Measurements from ENCODE around the gene TBCCD1. TPM values are rescaled to one million over a fixed set of nuclear protein-coding genes. Genes with fewer than 3 reads are reported as not detected.

TBCCD1 gene
- total RNA-seq, 1 experiment from 2014 or later, result 16.2 TPM

DNA sequence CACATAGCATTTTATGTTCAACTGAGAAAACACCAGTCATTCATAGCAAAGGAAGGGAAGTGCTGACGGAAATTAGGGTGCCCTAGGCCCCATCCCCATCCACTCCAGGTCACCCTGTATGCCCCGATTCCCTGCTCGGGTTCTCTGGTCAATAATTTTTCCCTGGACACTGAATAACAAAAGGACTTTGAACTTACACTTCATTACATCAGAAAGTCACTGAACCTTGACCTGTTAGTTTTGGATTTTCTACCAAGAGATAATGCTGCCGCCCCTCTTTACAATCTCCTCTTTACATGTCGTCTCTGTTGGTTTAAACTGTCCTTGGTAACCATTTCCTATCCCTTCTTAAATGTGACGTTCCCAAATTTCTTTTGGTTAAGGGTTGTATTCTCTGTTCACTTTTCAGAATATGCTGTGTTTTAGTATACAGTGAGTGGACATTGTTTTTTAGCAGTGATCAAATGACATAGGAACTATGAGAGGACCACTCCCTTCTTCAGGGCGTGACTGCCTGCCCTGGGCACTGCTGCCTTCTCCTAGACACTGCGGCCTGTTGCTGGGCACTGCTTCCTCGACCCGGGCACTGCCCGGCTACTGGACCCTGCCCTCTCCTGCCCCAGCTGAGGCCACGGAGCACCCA, 32.1 kb upstream of the TBCCD1 start:
- Histone ChIP-seq H3K79me2 (ENCODE audit: low read depth) (no peaks in the 10 kb centered on the region), H3K4me3 (no peak overlapping the region), H3K27me3 (ENCODE audit: insufficient read depth, low read depth) (no peaks in the 10 kb centered on the region), H2AFZ (0 out of 2 replicates have a peak overlapping the region, but pooled peaks have one; percentile 14), H3K4me1 (replicated peaks; ENCODE audit: insufficient read depth) (peaks cover 24% of the 10 kb centered on the region), H3F3A (ENCODE audit: insufficient read depth, low read depth) (peaks cover 14% of the 10 kb centered on the region), H3K27ac (peak overlapping the region; percentile 11; the same call in 1 of the 2 replicates), H3K4me2 (0 out of 2 replicates have a peak overlapping the region, but pooled peaks have one; percentile 3), H4K20me1 (ENCODE audit: insufficient read depth) (no peaks in the 10 kb centered on the region), H3K9me2 (ENCODE audit: insufficient read depth) (no peaks in the 10 kb centered on the region), H3K36me3 (ENCODE audit: low read depth) (no peaks in the 10 kb centered on the region), H3K9me3 (ENCODE audit: insufficient read depth, low read depth) (no peaks in the 10 kb centered on the region)
- intact Hi-C loops (cut with micrococcal nuclease; ENCODE audit: unreplicated experiment), result no loop called here
- POLR2A ChIA-PET (ENCODE audit: unreplicated experiment), result no interaction called here
- DNase-seq, result no peak
- TF ChIP-seq EZH2 (IDR thresholded peaks at IDR 0.05; ENCODE audit: low read depth), result no peak
- TF ChIP-seq, protein P1, sequence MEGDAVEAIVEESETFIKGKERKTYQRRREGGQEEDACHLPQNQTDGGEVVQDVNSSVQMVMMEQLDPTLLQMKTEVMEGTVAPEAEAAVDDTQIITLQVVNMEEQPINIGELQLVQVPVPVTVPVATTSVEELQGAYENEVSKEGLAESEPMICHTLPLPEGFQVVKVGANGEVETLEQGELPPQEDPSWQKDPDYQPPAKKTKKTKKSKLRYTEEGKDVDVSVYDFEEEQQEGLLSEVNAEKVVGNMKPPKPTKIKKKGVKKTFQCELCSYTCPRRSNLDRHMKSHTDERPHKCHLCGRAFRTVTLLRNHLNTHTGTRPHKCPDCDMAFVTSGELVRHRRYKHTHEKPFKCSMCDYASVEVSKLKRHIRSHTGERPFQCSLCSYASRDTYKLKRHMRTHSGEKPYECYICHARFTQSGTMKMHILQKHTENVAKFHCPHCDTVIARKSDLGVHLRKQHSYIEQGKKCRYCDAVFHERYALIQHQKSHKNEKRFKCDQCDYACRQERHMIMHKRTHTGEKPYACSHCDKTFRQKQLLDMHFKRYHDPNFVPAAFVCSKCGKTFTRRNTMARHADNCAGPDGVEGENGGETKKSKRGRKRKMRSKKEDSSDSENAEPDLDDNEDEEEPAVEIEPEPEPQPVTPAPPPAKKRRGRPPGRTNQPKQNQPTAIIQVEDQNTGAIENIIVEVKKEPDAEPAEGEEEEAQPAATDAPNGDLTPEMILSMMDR (conservative IDR thresholded peaks at IDR 0.05), result no peak
- CTCF ChIA-PET, result interaction anchor here (0.6 kb wide), 1 partner anchor 343 kb away, joined by 3 read pairs; no protein-coding TSS in a partner anchor
- BruUV-seq (replicated peaks), result no TSS peak

DNA sequence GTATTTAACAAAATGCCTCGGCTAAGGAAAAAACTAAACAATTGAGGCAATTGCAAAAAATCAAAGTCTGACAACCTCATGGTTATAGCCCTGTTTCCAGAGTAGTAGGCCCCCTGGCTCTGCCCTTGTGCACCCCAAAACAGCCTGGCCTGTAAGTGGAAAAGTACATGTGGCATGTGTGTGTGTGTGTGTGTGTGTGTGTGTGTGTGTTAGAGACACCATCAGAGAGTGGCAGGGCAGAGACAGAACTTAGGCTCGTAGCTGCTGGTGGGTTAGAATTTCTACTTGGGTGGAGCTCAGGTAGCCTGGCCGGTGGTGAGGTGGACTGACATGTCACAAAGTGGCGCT, 31.6 kb upstream of the TBCCD1 start:
- Histone ChIP-seq H3K9me3 (ENCODE audit: insufficient read depth, low read depth) (no peaks in the 10 kb centered on the region), H3K9me2 (ENCODE audit: insufficient read depth) (no peaks in the 10 kb centered on the region), H3F3A (ENCODE audit: insufficient read depth, low read depth) (peaks cover 14% of the 10 kb centered on the region), H3K36me3 (ENCODE audit: low read depth) (no peaks in the 10 kb centered on the region), H3K27ac (no peak overlapping the region; the same call in 1 of the 2 replicates), H3K4me2 (no peak overlapping the region), H3K4me1 (replicated peaks; ENCODE audit: insufficient read depth) (peaks cover 24% of the 10 kb centered on the region), H3K79me2 (ENCODE audit: low read depth) (no peaks in the 10 kb centered on the region), H3K27me3 (ENCODE audit: insufficient read depth, low read depth) (no peaks in the 10 kb centered on the region), H3K4me3 (no peak overlapping the region), H4K20me1 (ENCODE audit: insufficient read depth) (no peaks in the 10 kb centered on the region), H2AFZ (0 out of 2 replicates have a peak overlapping the region, but pooled peaks have one; percentile 14)
- ChIA-PET CTCF (interaction anchor here (0.6 kb wide), 2 partner anchors 78 to 343 kb away, joined by 3 to 6 read pairs; no protein-coding TSS in a partner anchor), POLR2A (ENCODE audit: unreplicated experiment) (no interaction called here)
- intact Hi-C loops (cut with micrococcal nuclease; ENCODE audit: unreplicated experiment), result no loop called here
- no peak for DNase-seq
- no peak for TF ChIP-seq EZH2 (IDR thresholded peaks at IDR 0.05; ENCODE audit: low read depth)
- TF ChIP-seq, protein P1 (conservative IDR thresholded peaks at IDR 0.05), result no peak
- BruUV-seq (replicated peaks), result no TSS peak

DNA sequence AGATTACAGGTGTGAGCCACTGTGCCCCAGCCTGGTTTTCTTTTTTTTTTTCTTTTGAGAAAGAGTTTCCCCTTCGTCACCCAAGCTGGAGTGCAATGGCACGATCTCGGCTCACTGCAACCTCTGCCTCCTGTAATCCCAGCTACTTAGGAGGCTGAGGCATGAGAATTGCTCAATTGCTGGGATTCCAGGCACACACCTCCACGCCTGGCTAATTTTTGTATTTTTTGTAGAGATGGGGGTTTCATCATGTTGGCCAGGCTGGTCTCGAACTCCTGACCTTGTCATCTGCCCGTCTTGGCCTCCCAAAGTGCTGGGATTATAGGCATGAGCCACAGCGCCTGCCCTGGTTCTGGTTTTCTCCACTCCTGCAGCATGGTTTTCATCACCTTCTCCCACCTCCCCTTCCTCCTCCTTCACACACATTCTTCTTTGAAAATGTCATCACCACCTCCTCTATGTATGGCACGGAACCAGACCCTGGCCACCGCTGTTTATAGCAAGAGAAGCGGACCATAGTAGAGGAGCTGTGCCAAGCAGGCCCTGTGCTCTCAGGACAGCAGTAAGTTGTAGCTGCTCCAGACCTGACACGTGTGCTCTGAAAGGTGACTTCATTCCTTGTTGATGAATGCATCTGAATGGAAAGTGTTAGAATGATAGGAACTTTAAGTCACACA, 31.1 kb upstream of the TBCCD1 start:
- Histone ChIP-seq H2AFZ (no peak overlapping the region; the same call in 1 of the 2 replicates), H3K9me2 (ENCODE audit: insufficient read depth) (no peaks in the 10 kb centered on the region), H3K27ac (no peak overlapping the region), H3K36me3 (ENCODE audit: low read depth) (no peaks in the 10 kb centered on the region), H3K4me2 (no peak overlapping the region), H3K4me1 (replicated peaks; ENCODE audit: insufficient read depth) (peaks cover 24% of the 10 kb centered on the region), H3F3A (ENCODE audit: insufficient read depth, low read depth) (peaks cover 14% of the 10 kb centered on the region), H4K20me1 (ENCODE audit: insufficient read depth) (no peaks in the 10 kb centered on the region), H3K9me3 (ENCODE audit: insufficient read depth, low read depth) (no peaks in the 10 kb centered on the region), H3K4me3 (no peak overlapping the region), H3K79me2 (ENCODE audit: low read depth) (no peaks in the 10 kb centered on the region), H3K27me3 (ENCODE audit: insufficient read depth, low read depth) (no peaks in the 10 kb centered on the region)
- DNase-seq, result no peak
- POLR2A ChIA-PET (ENCODE audit: unreplicated experiment), result no interaction called here
- intact Hi-C loops (cut with micrococcal nuclease; ENCODE audit: unreplicated experiment), result no loop called here
- TF ChIP-seq EZH2 (IDR thresholded peaks at IDR 0.05; ENCODE audit: low read depth), result no peak
- TF ChIP-seq, protein P1 (conservative IDR thresholded peaks at IDR 0.05), result no peak
- no TSS peak for BruUV-seq (replicated peaks)
- CTCF ChIA-PET, result interaction anchor here (0.6 kb wide), 1 partner anchor 78 kb away, joined by 6 read pairs; no protein-coding TSS in a partner anchor
